Measurements from ENCODE around the gene FOXO3. TPM values are rescaled to one million over a fixed set of nuclear protein-coding genes. Genes with fewer than 3 reads are reported as not detected.

FOXO3 gene
- total and polyA plus RNA-seq, 5 donors from 2014 or later, result 16.9 to 24.2 (median 23.3) TPM

DNA sequence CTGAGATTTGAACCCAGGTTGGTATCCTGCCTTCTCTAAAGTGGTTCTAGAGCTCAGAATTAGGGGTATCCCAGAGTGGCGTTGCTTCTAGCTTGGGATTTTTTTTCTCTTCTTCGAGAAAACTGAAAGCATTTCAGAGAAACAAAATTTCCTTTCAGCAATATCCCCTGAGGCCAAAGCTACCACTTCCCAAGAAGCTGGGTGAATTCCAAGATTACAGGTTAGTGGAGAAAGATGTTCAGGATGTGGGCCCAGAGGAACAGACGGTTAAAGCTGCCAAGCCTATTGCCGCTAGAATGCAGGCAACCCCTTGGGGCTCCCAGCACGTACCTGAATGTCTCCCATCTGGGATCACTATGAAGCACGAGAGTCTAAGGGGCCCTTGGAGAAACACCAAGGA, 134.1 kb downstream of the FOXO3 start:
- H3K27ac Mint-ChIP-seq, result no peak overlapping the region
- H3K36me3 Mint-ChIP-seq, result peaks cover 8% of the 10 kb centered on the region
- DNase-seq, result no peak
- no peaks in the 10 kb centered on the region for H3K27me3 Mint-ChIP-seq
- H3K4me3 Mint-ChIP-seq, result no peak overlapping the region
- H3K27ac ChIP-seq (ENCODE audit: insufficient read depth, low read length, poor library complexity, severe bottlenecking), result no peak overlapping the region
- no peaks in the 10 kb centered on the region for H3K4me1 ChIP-seq (ENCODE audit: control insufficient read depth, insufficient read depth, low read length, poor library complexity, severe bottlenecking)
- H3K4me1 Mint-ChIP-seq, result peaks cover 0 to 8% (median 0%) of the 10 kb centered on the region in 4 donors
- ATAC-seq (ENCODE audit: low read depth in 2 of 2), result no peak
- H3K9me3 Mint-ChIP-seq, result peaks cover 0 to 2% (median 0%) of the 10 kb centered on the region in 7 donors
- no peaks in the 10 kb centered on the region for H3K36me3 ChIP-seq (ENCODE audit: control insufficient read depth, insufficient read depth, low read length)
- no peak overlapping the region for H3K4me3 ChIP-seq (ENCODE audit: low read depth, low read length)
- H3K27me3 ChIP-seq (ENCODE audit: control insufficient read depth, insufficient read depth, low read length), result no peaks in the 10 kb centered on the region
- no peaks in the 10 kb centered on the region for H3K9me3 ChIP-seq (ENCODE audit: control insufficient read depth in 2 of 2, low read length in 2 of 2)

- Mint-ChIP-seq H3K27ac (no peak overlapping the region), H3K27me3 (no peaks in the 10 kb centered on the region)
- no peak for ATAC-seq (ENCODE audit: low read depth in 2 of 2)
These were observed 136.9 kb downstream of the FOXO3 start for GRCh38 chr6:108697561-108698161.

GRCh38 chr6:108698593-108699289, 138.0 kb downstream of the FOXO3 start:
- Histone ChIP-seq H3K36me3 (ENCODE audit: control insufficient read depth, insufficient read depth, low read length) (no peaks in the 10 kb centered on the region), H3K4me3 (ENCODE audit: low read depth, low read length) (no peak overlapping the region), H3K27ac (ENCODE audit: insufficient read depth, low read length, poor library complexity, severe bottlenecking) (no peak overlapping the region), H3K4me1 (ENCODE audit: control insufficient read depth, insufficient read depth, low read length, poor library complexity, severe bottlenecking) (no peaks in the 10 kb centered on the region), H3K27me3 (ENCODE audit: control insufficient read depth, insufficient read depth, low read length) (no peaks in the 10 kb centered on the region), H3K9me3 (ENCODE audit: control insufficient read depth in 2 of 2, low read length in 2 of 2) (peaks cover 16 to 18% of the 10 kb centered on the region in 2 experiments)
- Mint-ChIP-seq H3K27ac (no peak overlapping the region), H3K4me1 (no peaks in the 10 kb centered on the region), H3K36me3 (peaks cover 11% of the 10 kb centered on the region), H3K9me3 (peaks cover 0 to 30% (median 7%) of the 10 kb centered on the region in 7 donors), H3K4me3 (no peak overlapping the region), H3K27me3 (no peaks in the 10 kb centered on the region)
- no peak for ATAC-seq (ENCODE audit: low read depth in 2 of 2)
- DNase-seq, result no peak

More at GRCh38 chr6:108697561-108698161, 136.9 kb downstream of the FOXO3 start:
- Mint-ChIP-seq H3K4me1 (no peaks in the 10 kb centered on the region), H3K9me3 (peaks cover 0 to 24% (median 7%) of the 10 kb centered on the region in 7 donors), H3K4me3 (no peak overlapping the region), H3K36me3 (peaks cover 13% of the 10 kb centered on the region)
- H3K4me3 ChIP-seq (ENCODE audit: low read depth, low read length), result no peak overlapping the region
- H3K4me1 ChIP-seq (ENCODE audit: control insufficient read depth, insufficient read depth, low read length, poor library complexity, severe bottlenecking), result no peaks in the 10 kb centered on the region
- DNase-seq, result no peak
- H3K27me3 ChIP-seq (ENCODE audit: control insufficient read depth, insufficient read depth, low read length), result no peaks in the 10 kb centered on the region
- no peak overlapping the region for H3K27ac ChIP-seq (ENCODE audit: insufficient read depth, low read length, poor library complexity, severe bottlenecking)
- peaks cover 15 to 16% of the 10 kb centered on the region in 2 experiments for H3K9me3 ChIP-seq (ENCODE audit: control insufficient read depth in 2 of 2, low read length in 2 of 2)
- H3K36me3 ChIP-seq (ENCODE audit: control insufficient read depth, insufficient read depth, low read length), result no peaks in the 10 kb centered on the region

GRCh38 chr6:108699290-108700041, 138.7 kb downstream of the FOXO3 start:
- H3K27me3 Mint-ChIP-seq, result no peaks in the 10 kb centered on the region
- peaks cover 0 to 30% (median 7%) of the 10 kb centered on the region in 7 donors for H3K9me3 Mint-ChIP-seq
- no peak overlapping the region for H3K4me3 Mint-ChIP-seq
- H3K36me3 ChIP-seq (ENCODE audit: control insufficient read depth, insufficient read depth, low read length), result no peaks in the 10 kb centered on the region
- no peak for ATAC-seq (ENCODE audit: low read depth in 2 of 2)
- H3K4me3 ChIP-seq (ENCODE audit: low read depth, low read length), result no peak overlapping the region
- DNase-seq, result no peak
- no peak overlapping the region for H3K27ac ChIP-seq (ENCODE audit: insufficient read depth, low read length, poor library complexity, severe bottlenecking)
- peaks cover 16 to 18% of the 10 kb centered on the region in 2 experiments for H3K9me3 ChIP-seq (ENCODE audit: control insufficient read depth in 2 of 2, low read length in 2 of 2)
- no peaks in the 10 kb centered on the region for H3K27me3 ChIP-seq (ENCODE audit: control insufficient read depth, insufficient read depth, low read length)
- H3K27ac Mint-ChIP-seq, result no peak overlapping the region
- H3K36me3 Mint-ChIP-seq, result peaks cover 8% of the 10 kb centered on the region
- no peaks in the 10 kb centered on the region for H3K4me1 ChIP-seq (ENCODE audit: control insufficient read depth, insufficient read depth, low read length, poor library complexity, severe bottlenecking)
- H3K4me1 Mint-ChIP-seq, result no peaks in the 10 kb centered on the region

- H3K27me3 ChIP-seq (ENCODE audit: control insufficient read depth, insufficient read depth, low read length), result no peaks in the 10 kb centered on the region
- peaks cover 16 to 18% of the 10 kb centered on the region in 2 experiments for H3K9me3 ChIP-seq (ENCODE audit: control insufficient read depth in 2 of 2, low read length in 2 of 2)
- Mint-ChIP-seq H3K27ac (no peak overlapping the region), H3K4me3 (no peak overlapping the region), H3K9me3 (peaks cover 0 to 32% (median 10%) of the 10 kb centered on the region in 7 donors), H3K27me3 (no peaks in the 10 kb centered on the region), H3K4me1 (no peaks in the 10 kb centered on the region), H3K36me3 (peaks cover 5% of the 10 kb centered on the region)
- ATAC-seq (ENCODE audit: low read depth in 2 of 2) (no peak), DNase-seq (no peak)
- H3K4me3 ChIP-seq (ENCODE audit: low read depth, low read length), result no peak overlapping the region
- no peak overlapping the region for H3K27ac ChIP-seq (ENCODE audit: insufficient read depth, low read length, poor library complexity, severe bottlenecking)
- H3K4me1 ChIP-seq (ENCODE audit: control insufficient read depth, insufficient read depth, low read length, poor library complexity, severe bottlenecking), result no peaks in the 10 kb centered on the region
- H3K36me3 ChIP-seq (ENCODE audit: control insufficient read depth, insufficient read depth, low read length), result no peaks in the 10 kb centered on the region
These were observed 141.6 kb downstream of the FOXO3 start for GRCh38 chr6:108702106-108702851.

GRCh38 chr6:108706649-108707048, 145.9 kb downstream of the FOXO3 start:
- Mint-ChIP-seq H3K27ac (no peak overlapping the region), H3K36me3 (no peaks in the 10 kb centered on the region), H3K4me3 (no peak overlapping the region), H3K27me3 (no peaks in the 10 kb centered on the region), H3K9me3 (peaks cover 0 to 16% (median 5%) of the 10 kb centered on the region in 7 donors), H3K4me1 (no peaks in the 10 kb centered on the region)
- peaks cover 8 to 12% of the 10 kb centered on the region in 2 experiments for H3K9me3 ChIP-seq (ENCODE audit: control insufficient read depth in 2 of 2, low read length in 2 of 2)
- no peak for DNase-seq
- no peak for ATAC-seq (ENCODE audit: low read depth in 2 of 2)
- no peaks in the 10 kb centered on the region for H3K27me3 ChIP-seq (ENCODE audit: control insufficient read depth, insufficient read depth, low read length)
- no peak overlapping the region for H3K4me3 ChIP-seq (ENCODE audit: low read depth, low read length)
- H3K4me1 ChIP-seq (ENCODE audit: control insufficient read depth, insufficient read depth, low read length, poor library complexity, severe bottlenecking), result no peaks in the 10 kb centered on the region
- no peak overlapping the region for H3K27ac ChIP-seq (ENCODE audit: insufficient read depth, low read length, poor library complexity, severe bottlenecking)
- no peaks in the 10 kb centered on the region for H3K36me3 ChIP-seq (ENCODE audit: control insufficient read depth, insufficient read depth, low read length)

GRCh38 chr6:108707328-108707976, 146.7 kb downstream of the FOXO3 start:
- no peak overlapping the region for H3K27ac ChIP-seq (ENCODE audit: insufficient read depth, low read length, poor library complexity, severe bottlenecking)
- H3K27me3 ChIP-seq (ENCODE audit: control insufficient read depth, insufficient read depth, low read length), result no peaks in the 10 kb centered on the region
- H3K36me3 ChIP-seq (ENCODE audit: control insufficient read depth, insufficient read depth, low read length), result no peaks in the 10 kb centered on the region
- H3K4me1 ChIP-seq (ENCODE audit: control insufficient read depth, insufficient read depth, low read length, poor library complexity, severe bottlenecking), result no peaks in the 10 kb centered on the region
- H3K4me3 ChIP-seq (ENCODE audit: low read depth, low read length), result no peak overlapping the region
- no peaks in the 10 kb centered on the region for H3K36me3 Mint-ChIP-seq
- H3K27me3 Mint-ChIP-seq, result no peaks in the 10 kb centered on the region
- no peaks in the 10 kb centered on the region for H3K4me1 Mint-ChIP-seq
- H3K4me3 Mint-ChIP-seq, result no peak overlapping the region
- H3K9me3 Mint-ChIP-seq, result peaks cover 0 to 11% (median 3%) of the 10 kb centered on the region in 7 donors
- ATAC-seq (ENCODE audit: low read depth in 2 of 2) (no peak), DNase-seq (no peak)
- no peak overlapping the region for H3K27ac Mint-ChIP-seq
- H3K9me3 ChIP-seq (ENCODE audit: control insufficient read depth in 2 of 2, low read length in 2 of 2), result peaks cover 0 to 4% of the 10 kb centered on the region in 2 experiments
